H1 (cell line): ENCODE data around the gene SECISBP2L. TPM values are rescaled to one million over a fixed set of nuclear protein-coding genes. Genes with fewer than 3 reads are reported as not detected.

Experiments used
- CTCF ChIA-PET: fragments of 300-600 bp; sonication (Branson Sonifier 250); formaldehyde crosslinking; loops from one replicate; lab custom pipeline; 2021; ENCODE audit not compliant: partially characterized antibody; lab: Charles Lee
- POLR2A ChIA-PET: fragments of 300-600 bp; sonication (Branson Sonifier 250); formaldehyde crosslinking; loops from one replicate; lab custom pipeline; 2021; ENCODE audit warnings: inconsistent platforms; ENCODE audit not compliant: partially characterized antibody; lab: Charles Lee
- DNase-seq, 2 experiments: peaks; one replicate each; pipeline versions ENCODE4 v3.0.0 to v3.0.0-alpha.2; 2010 to 2022; ENCODE audit warnings: low spot score in 2 of 2, low read depth in 1 of 2, mixed read lengths in 1 of 2
- FAIRE-seq: peaks from 2 replicates; lab custom pipeline; 2011; peaks lifted over from hg19 to GRCh38; lab: Jason Lieb, UNC
- H2AFZ ChIP-seq: 2 replicates; pipeline ENCODE4 v1.8.1; 2012; ENCODE audit warnings: low read length, inconsistent platforms
- H2AK5ac ChIP-seq: 2 replicates; pipeline ENCODE4 v1.6.1; 2013; ENCODE audit warnings: low read depth, low read length
- H2BK120ac ChIP-seq: replicated peaks from 2 replicates; pipeline ENCODE3; 2013; ENCODE audit warnings: low read depth, low read length, inconsistent platforms
- H2BK12ac ChIP-seq: 2 replicates; pipeline ENCODE4 v1.6.1; 2013; ENCODE audit warnings: low read depth, low read length
- H2BK15ac ChIP-seq: 2 replicates; pipeline ENCODE4 v1.6.1; 2013; ENCODE audit warnings: low read length
- H2BK20ac ChIP-seq: 2 replicates; pipeline ENCODE4 v1.6.1; 2013; ENCODE audit warnings: low read length
- H2BK5ac ChIP-seq: 2 replicates; pipeline ENCODE4 v1.6.1; 2013; ENCODE audit warnings: low read depth, low read length
- H3K14ac ChIP-seq: 2 replicates; pipeline ENCODE4 v1.6.1; 2013; ENCODE audit warnings: inconsistent platforms; ENCODE audit not compliant: insufficient read length
- H3K18ac ChIP-seq: 2 replicates; pipeline ENCODE4 v1.6.1; 2013; ENCODE audit warnings: low read length; ENCODE audit errors: extremely low read depth
- H3K23ac ChIP-seq: 2 replicates; pipeline ENCODE4 v1.6.1; 2013; ENCODE audit warnings: inconsistent platforms; ENCODE audit not compliant: insufficient read length
- H3K23me2 ChIP-seq: 2 replicates; pipeline ENCODE4 v1.6.1; 2013; ENCODE audit warnings: low read depth, low read length
- H3K27ac ChIP-seq: 2 replicates; pipeline ENCODE4 v1.6.1; 2011; ENCODE audit warnings: low read depth, low read length, inconsistent platforms
- H3K27me3 ChIP-seq, 4 experiments: replicated peaks in 1 of 4; 1 replicate in 1 of 4; 2 replicates in 3 of 4; pipeline versions ENCODE4 v1.6.1 to v1.8.1; 2011 to 2013; ENCODE audit warnings: low read length in 3 of 4, mild to moderate bottlenecking in 3 of 4, inconsistent platforms in 2 of 4, mixed read lengths in 2 of 4, moderate library complexity in 1 of 4; ENCODE audit not compliant: control insufficient read depth in 3 of 4, insufficient read depth in 3 of 4; ENCODE audit errors: extremely low read depth in 1 of 4
- H3K36me3 ChIP-seq, 4 experiments: 2 replicates each; pipeline versions ENCODE4 v1.6.1 to v1.8.1; 2011 to 2013; ENCODE audit warnings: mild to moderate bottlenecking in 4 of 4, low read length in 3 of 4, moderate library complexity in 2 of 4, control low read depth in 1 of 4, inconsistent platforms in 1 of 4; ENCODE audit not compliant: insufficient read depth in 4 of 4, control insufficient read depth in 2 of 4
- H3K4ac ChIP-seq: replicated peaks from 2 replicates; pipeline ENCODE3; 2013; ENCODE audit warnings: low read length, low read depth, mixed read lengths, inconsistent platforms; ENCODE audit not compliant: insufficient read length
- H3K4me1 ChIP-seq, 4 experiments: replicated peaks in 1 of 4; 1 replicate in 1 of 4; 2 replicates in 3 of 4; pipeline versions ENCODE4 v1.6.1 to v1.8.1; 2011 to 2013; ENCODE audit warnings: low read length in 3 of 4, inconsistent platforms in 2 of 4, mixed read lengths in 1 of 4; ENCODE audit not compliant: insufficient read depth in 4 of 4, control insufficient read depth in 3 of 4
- H3K4me2 ChIP-seq, 2 experiments: 2 replicates each; pipeline versions ENCODE4 v1.6.1 to v1.8.1; 2011 to 2013; ENCODE audit warnings: low read depth in 2 of 2, low read length in 2 of 2, control low read depth in 1 of 2, inconsistent platforms in 1 of 2, mild to moderate bottlenecking in 1 of 2; ENCODE audit not compliant: insufficient read depth in 1 of 2
- H3K4me3 ChIP-seq, 4 experiments: fragments of 200-600, 300-600 bp in 1 of 4; sonication (generic), shearing (Covaris generic), sonication (Bioruptor Twin) in 1 of 4; 2 replicates each; pipeline versions ENCODE4 v1.5.1 to v1.8.1; 2011 to 2016; ENCODE audit warnings: low read length in 4 of 4, low read depth in 3 of 4, control low read depth in 2 of 4, inconsistent platforms in 2 of 4, mild to moderate bottlenecking in 2 of 4, mixed read lengths in 1 of 4, moderate library complexity in 1 of 4; ENCODE audit not compliant: insufficient read depth in 2 of 4; ENCODE audit errors: extremely low read depth in 1 of 4
- H3K56ac ChIP-seq: replicated peaks from 2 replicates; pipeline ENCODE3; 2013; ENCODE audit warnings: low read depth, mild to moderate bottlenecking, mixed read lengths, low read length, inconsistent platforms; ENCODE audit not compliant: insufficient read length
- H3K79me1 ChIP-seq: 2 replicates; pipeline ENCODE4 v1.6.1; 2013; ENCODE audit warnings: low read depth, low read length, control low read depth
- H3K79me2 ChIP-seq, 2 experiments: 2 replicates each; pipeline versions ENCODE4 v1.6.1 to v1.8.1; 2012 to 2013; ENCODE audit warnings: low read length in 2 of 2, mild to moderate bottlenecking in 2 of 2, inconsistent platforms in 1 of 2; ENCODE audit not compliant: insufficient read depth in 2 of 2, control insufficient read depth in 1 of 2
- H3K9ac ChIP-seq, 4 experiments: replicated peaks in 1 of 4; 1 replicate in 1 of 4; 2 replicates in 3 of 4; pipeline versions ENCODE4 v1.6.1 to v1.8.1; 2011 to 2013; ENCODE audit warnings: low read depth in 3 of 4, low read length in 3 of 4, control low read depth in 2 of 4, mild to moderate bottlenecking in 2 of 4, moderate library complexity in 2 of 4, inconsistent platforms in 1 of 4; ENCODE audit errors: extremely low read depth in 1 of 4
- H3K9me3 ChIP-seq, 2 experiments: 2 replicates each; pipeline versions ENCODE4 v1.6.1 to v1.8.1; 2012 to 2013; ENCODE audit warnings: mild to moderate bottlenecking in 2 of 2, moderate library complexity in 2 of 2, control low read depth in 1 of 2, inconsistent platforms in 1 of 2, low read depth in 1 of 2, low read length in 1 of 2, mixed read lengths in 1 of 2; ENCODE audit not compliant: insufficient read depth in 2 of 2
- H4K20me1 ChIP-seq, 2 experiments: replicated peaks in 1 of 2; 2 replicates each; pipeline versions ENCODE3 to v1.8.1; 2011 to 2013; ENCODE audit warnings: inconsistent platforms in 2 of 2, low read length in 2 of 2, mild to moderate bottlenecking in 1 of 2; ENCODE audit not compliant: insufficient read depth in 2 of 2, control insufficient read depth in 1 of 2
- H4K5ac ChIP-seq: 2 replicates; pipeline ENCODE4 v1.6.1; 2013; ENCODE audit warnings: low read length, low read depth, mixed read lengths, inconsistent platforms; ENCODE audit not compliant: insufficient read length
- H4K8ac ChIP-seq: 2 replicates; pipeline ENCODE4 v1.8.0; 2013; ENCODE audit warnings: mild to moderate bottlenecking, moderate library complexity, low read length, inconsistent platforms; ENCODE audit not compliant: insufficient read depth; ENCODE audit errors: extremely low read depth
- H4K91ac ChIP-seq: replicated peaks from 2 replicates; pipeline ENCODE3; 2013; ENCODE audit warnings: low read length, mixed read lengths, inconsistent platforms; ENCODE audit not compliant: insufficient read length
- ATF2 ChIP-seq: IDR thresholded peaks from 2 replicates; pipeline ENCODE4 v1.6.1; 2012; ENCODE audit warnings: low read length, inconsistent platforms
- ATF3 ChIP-seq: IDR thresholded peaks from 2 replicates; pipeline ENCODE4 v1.6.1; 2011; ENCODE audit warnings: low read depth, mild to moderate bottlenecking, low read length; ENCODE audit not compliant: insufficient read depth
- EP300 ChIP-seq, 2 experiments: IDR thresholded peaks; 1 replicate in 1 of 2; 2 replicates in 1 of 2; pipeline ENCODE4 v1.6.1; 2011 to 2012; ENCODE audit warnings: low read depth in 2 of 2, low read length in 2 of 2, mild to moderate bottlenecking in 2 of 2, borderline replicate concordance in 1 of 2, inconsistent platforms in 1 of 2, moderate library complexity in 1 of 2
- GABPA ChIP-seq: IDR thresholded peaks from 2 replicates; pipeline ENCODE4 v1.6.1; 2011; ENCODE audit warnings: mild to moderate bottlenecking, low read length, moderate library complexity, borderline replicate concordance; ENCODE audit not compliant: insufficient read depth
- GTF2F1 ChIP-seq: IDR thresholded peaks from 2 replicates; pipeline ENCODE4 v1.6.1; 2012; ENCODE audit warnings: low read depth, low read length, improper control_type of control experiment, borderline replicate concordance
- JUND ChIP-seq: IDR thresholded peaks from 2 replicates; pipeline ENCODE4 v1.6.1; 2011; ENCODE audit warnings: mild to moderate bottlenecking, improper control_type of control experiment, low read length
- KDM1A ChIP-seq: fragments of 200-600, 300-600 bp; sonication (generic); IDR thresholded peaks from 2 replicates; pipeline ENCODE4 v1.7.1; 2016; ENCODE audit warnings: mild to moderate bottlenecking, low read length, borderline replicate concordance
- NRF1 ChIP-seq: IDR thresholded peaks from 2 replicates; pipeline ENCODE4 v1.6.1; 2011; ENCODE audit warnings: mild to moderate bottlenecking, low read depth, low read length, improper control_type of control experiment
- PHF8 ChIP-seq: fragments of 200-600 bp; sonication (generic); conservative IDR thresholded peaks from 2 replicates; pipeline ENCODE4 v1.7.1; 2012; ENCODE audit warnings: low read depth, mild to moderate bottlenecking, inconsistent platforms, low read length, moderate library complexity
- RBBP5 ChIP-seq: IDR thresholded peaks from 2 replicates; pipeline ENCODE4 v1.7.1; 2012; ENCODE audit warnings: low read depth, mild to moderate bottlenecking, inconsistent platforms, low read length, moderate library complexity, borderline replicate concordance
- SIRT6 ChIP-seq: IDR thresholded peaks from one replicate; pipeline ENCODE4 v1.7.1; 2012; ENCODE audit warnings: low read length, inconsistent platforms
- SP1 ChIP-seq: IDR thresholded peaks from 2 replicates; pipeline ENCODE4 v1.6.1; 2011; ENCODE audit warnings: low read depth, low read length
- WGBS, 2 experiments: shearing (Covaris generic) in 1 of 2; methylation state at CpG; one replicate each; pipeline versions ENCODE4 v1.1.6 to v1.1.7; 2013 to 2015; ENCODE audit warnings: low lambda C conversion rate in 2 of 2, mixed read lengths in 2 of 2, inconsistent platforms in 1 of 2, low coverage in 1 of 2, missing lambda C conversion rate in 1 of 2; ENCODE audit not compliant: insufficient replicate concordance in 2 of 2, insufficient coverage in 1 of 2, insufficient read length in 1 of 2; ENCODE audit errors: extremely low coverage in 1 of 2, missing lambda C conversion rate in 1 of 2; 5-methylcytosine and 5-hydroxymethylcytosine counted together
- polyA plus RNA-seq, 7 experiments: library from polyadenylated mRNA; depleted of rRNA in 3 of 7; stranded (reverse) in 5 of 7; unstranded in 2 of 7; fragments of >200 nt in 5 of 7; fragments of 200-250 nt in 2 of 7; gene quantifications; 1 replicate in 5 of 7; 2 replicates in 1 of 7; 4 replicates in 1 of 7; pipeline versions ENCODE4 v1.2.1 to v1.2.3, GENCODE V29; 2011 to 2013; ENCODE audit warnings: missing spikeins in 2 of 7, mixed read lengths in 2 of 7
- total RNA-seq: library from RNA; stranded (reverse); fragmentation: NEBNext Ultra II Directional; extraction: Animal tissue kit (Norgen Biotek cat#: 25700); gene quantifications from 2 replicates; pipeline ENCODE4 v1.2.1, GENCODE V29; 2021

SECISBP2L gene
- total and polyA plus RNA-seq, 2 of the 8 experiments (the other 6 are each of a cell fraction or from before 2014, with no cell fraction given): 7.6 to 22.8 TPM

GRCh38 chr15:49041426-49041825 lies 4.8 kb downstream of the SECISBP2L start:
- Histone ChIP-seq H4K8ac (no peak overlapping the region), H3K23me2 (no peaks in the 10 kb centered on the region), H3K27me3 (no peaks in the 10 kb centered on the region), H2BK5ac (no peak overlapping the region), H2BK20ac (no peak overlapping the region), H3K36me3 (no peaks in the 10 kb centered on the region; a peak in 1 of 8 replicates), H3K27ac (no peak overlapping the region), H3K56ac (no peak overlapping the region), H3K4ac (no peak overlapping the region), H3K79me1 (no peaks in the 10 kb centered on the region; the same call in 1 of the 2 replicates), H2BK12ac (no peak overlapping the region), H3K14ac (no peak overlapping the region), H4K20me1 (no peaks in the 10 kb centered on the region), H2AFZ (no peak overlapping the region), H3K4me2 (no peak overlapping the region), H3K4me3 (no peak overlapping the region), H4K5ac (no peak overlapping the region), H3K23ac (no peak overlapping the region), H3K9ac (no peak overlapping the region), H2BK15ac (no peak overlapping the region), H3K4me1 (no peaks in the 10 kb centered on the region), H4K91ac (no peak overlapping the region), H3K18ac (no peak overlapping the region), H2AK5ac (no peak overlapping the region), H2BK120ac (no peak overlapping the region), H3K79me2 (peaks cover 0 to 81% of the 10 kb centered on the region in 2 experiments), H3K9me3 (no peaks in the 10 kb centered on the region)
- DNase-seq (no peak), FAIRE-seq (no peak)
- POLR2A ChIA-PET: no interaction called here
- 92% methylated on average over 5 of the region's 5 CpGs; no CpG with 5 or more reads in 1 of the 2 experiments for WGBS, 2 experiments
- CTCF ChIA-PET: interaction anchor here (0.6 to 1.9 kb wide), 3 partner anchors 8 to 144 kb away, joined by 4 read pairs; no protein-coding TSS in a partner anchor
- TF ChIP-seq GTF2F1 (no peak), SP1 (no peak), RBBP5 (no peak), JUND (no peak), ATF2 (no peak), GABPA (no peak), SIRT6 (no peak), NRF1 (no peak), KDM1A (no peak), EP300 (IDR thresholded peaks at IDR 0.05; ENCODE audit: borderline replicate concordance in 1 of 2, low read depth in 2 of 2, low read length in 2 of 2) (no peak), ATF3 (no peak), PHF8 (no peak)
